GM12878 (cell line): ENCODE results near the gene TMEM263. TPM values are rescaled to one million over a fixed set of nuclear protein-coding genes. Genes with fewer than 3 reads are reported as not detected.

ENCODE experiments used
- ATAC-seq: fragments of 200-7000 bp; cut with Tn5 transposase; 3 replicates; pipeline ENCODE4 v1.9.1; 2020; ENCODE audit warnings: mild to moderate bottlenecking, moderate library complexity
- BruUV-seq: library from RNA; stranded (reverse); fragments of 400-500 nt; replicated peaks from 2 replicates; lab custom pipeline; 2021; lab: Mats Ljungman, UMichigan
- CTCF ChIA-PET: fragments of 300-600 bp; sonication (Branson Sonifier 250); formaldehyde crosslinking; extraction: SDS; loops from one replicate; lab custom pipeline; 2021; ENCODE audit warnings: inconsistent platforms; lab: Yijun Ruan, JAX
- POLR2A ChIA-PET: fragments of 350-600 bp; formaldehyde crosslinking; extraction: SDS; loops from one replicate; lab custom pipeline; 2021; ENCODE audit warnings: inconsistent platforms; lab: Charles Lee
- RAD21 ChIA-PET: fragments of 300-600 bp; sonication (Branson Sonifier 250); formaldehyde crosslinking; loops from one replicate; lab custom pipeline; 2023; ENCODE audit warnings: antibody characterized with exemption; ENCODE audit not compliant: unreplicated experiment; lab: Charles Lee
- SMC1A ChIA-PET: fragments of 300-600 bp; sonication (Branson Sonifier 250); formaldehyde crosslinking; loops from one replicate; lab custom pipeline; 2023; ENCODE audit not compliant: unreplicated experiment, uncharacterized antibody; lab: Charles Lee
- DNase-seq: peaks from one replicate; pipeline ENCODE4 v3.0.0-alpha.2; 2011; ENCODE audit warnings: low read depth, low spot score
- FAIRE-seq: peaks from 3 replicates; lab custom pipeline; 2011; peaks lifted over from hg19 to GRCh38; lab: Jason Lieb, UNC
- H2AFZ ChIP-seq: 2 replicates; pipeline ENCODE4 v1.6.0; 2011; ENCODE audit warnings: low read depth, low read length, control low read depth; ENCODE audit not compliant: control insufficient read depth
- H3K27ac ChIP-seq: 2 replicates; pipeline ENCODE4 v1.5.1; 2011; ENCODE audit warnings: control low read depth; ENCODE audit not compliant: control insufficient read depth, insufficient read depth
- H3K27me3 ChIP-seq, 2 experiments: replicated peaks in 1 of 2; 2 replicates each; pipeline versions ENCODE4 v1.6.0 to v1.6.1; 2011; ENCODE audit warnings: low read length in 1 of 2; ENCODE audit not compliant: control insufficient read depth in 2 of 2, insufficient read depth in 2 of 2
- H3K36me3 ChIP-seq, 2 experiments: 2 replicates each; pipeline ENCODE4 v1.5.1; 2011; ENCODE audit warnings: low read length in 1 of 2; ENCODE audit not compliant: control insufficient read depth in 2 of 2, insufficient read depth in 2 of 2
- H3K4me1 ChIP-seq: 2 replicates; pipeline ENCODE4 v1.6.1; 2011; ENCODE audit warnings: mild to moderate bottlenecking, low read length, moderate library complexity, mixed read lengths; ENCODE audit not compliant: control insufficient read depth, insufficient read depth
- H3K4me2 ChIP-seq: 2 replicates; pipeline ENCODE4 v1.6.0; 2011; ENCODE audit warnings: control low read depth; ENCODE audit not compliant: control insufficient read depth, insufficient read depth
- H3K4me3 ChIP-seq: fragments of 200-600 bp; sonication (generic); 2 replicates; pipeline ENCODE4 v1.5.1; 2016
- H3K79me2 ChIP-seq: 2 replicates; pipeline ENCODE4 v1.6.0; 2011; ENCODE audit warnings: low read length; ENCODE audit not compliant: control insufficient read depth, insufficient read depth
- H3K9ac ChIP-seq: 2 replicates; pipeline ENCODE4 v1.8.0; 2011; ENCODE audit warnings: low read length, control low read depth, mixed read lengths; ENCODE audit not compliant: control insufficient read depth, insufficient read depth
- H3K9me3 ChIP-seq: replicated peaks from 3 replicates; pipeline ENCODE4 v1.5.1; 2011; ENCODE audit warnings: mild to moderate bottlenecking, low read length; ENCODE audit not compliant: control insufficient read depth, insufficient read depth
- H4K20me1 ChIP-seq: 2 replicates; pipeline ENCODE4 v1.6.0; 2011; ENCODE audit not compliant: control insufficient read depth, insufficient read depth
- ATF7 ChIP-seq: fragments of 450-650 bp; IDR thresholded peaks from 2 replicates; pipeline ENCODE4 v1.6.1; 2016; ENCODE audit warnings: low read depth, mild to moderate bottlenecking
- BCL3 ChIP-seq: IDR thresholded peaks from 2 replicates; pipeline ENCODE4 v1.6.1; 2011; ENCODE audit warnings: borderline replicate concordance, low read depth, mild to moderate bottlenecking, moderate library complexity, low read length; ENCODE audit not compliant: insufficient read depth, poor library complexity, severe bottlenecking
- E2F8 ChIP-seq: fragments of 450-650 bp; IDR thresholded peaks from 2 replicates; pipeline ENCODE4 v1.6.1; 2018; ENCODE audit warnings: mild to moderate bottlenecking, low read depth, moderate library complexity; ENCODE audit not compliant: partially characterized antibody
- ELK1 ChIP-seq: IDR thresholded peaks from 2 replicates; pipeline ENCODE4 v1.6.1; 2012; ENCODE audit warnings: low read depth, low read length, improper control_type of control experiment
- EP300 ChIP-seq, 2 experiments: fragments of 150-350 bp in 1 of 2; IDR thresholded peaks; 2 replicates each; pipeline ENCODE4 v1.6.1; 2011 to 2012; ENCODE audit warnings: low read depth in 2 of 2, low read length in 2 of 2, borderline replicate concordance in 1 of 2, improper control_type of control experiment in 1 of 2, inconsistent platforms in 1 of 2; ENCODE audit not compliant: control insufficient read depth in 1 of 2
- GATAD2B ChIP-seq: fragments of 450-650 bp; conservative IDR thresholded peaks from 2 replicates; pipeline ENCODE4 v1.6.1; 2017; ENCODE audit warnings: low read depth, mild to moderate bottlenecking, moderate library complexity
- IRF4 ChIP-seq: IDR thresholded peaks from 2 replicates; pipeline ENCODE4 v1.6.1; 2011; ENCODE audit warnings: low read depth, low read length
- KLF5 ChIP-seq: fragments of 450-650 bp; IDR thresholded peaks from 2 replicates; pipeline ENCODE4 v1.6.1; 2014; ENCODE audit warnings: mild to moderate bottlenecking; ENCODE audit not compliant: partially characterized antibody
- NBN ChIP-seq: fragments of 450-650 bp; IDR thresholded peaks from 2 replicates; pipeline ENCODE4 v1.6.1; 2016
- PKNOX1 ChIP-seq: fragments of 450-650 bp; IDR thresholded peaks from 2 replicates; pipeline ENCODE4 v1.6.1; 2016; ENCODE audit warnings: mild to moderate bottlenecking
- RAD51 ChIP-seq: fragments of 450-650 bp; IDR thresholded peaks from 2 replicates; pipeline ENCODE4 v1.6.1; 2016; ENCODE audit warnings: moderate library complexity, mild to moderate bottlenecking, inconsistent platforms
- RELA ChIP-seq: fragments of 450-650 bp; IDR thresholded peaks from 2 replicates; pipeline ENCODE4 v1.8.0; 2014; ENCODE audit warnings: borderline replicate concordance; ENCODE audit not compliant: partially characterized antibody
- RFX5 ChIP-seq: IDR thresholded peaks from 2 replicates; pipeline ENCODE4 v1.6.1; 2011; ENCODE audit warnings: low read depth, low read length, improper control_type of control experiment
- RUNX3 ChIP-seq: IDR thresholded peaks from 2 replicates; pipeline ENCODE4 v1.6.1; 2012; ENCODE audit warnings: low read length, inconsistent platforms
- SMAD5 ChIP-seq: IDR thresholded peaks from 2 replicates; pipeline ENCODE4 v1.6.1; 2016; ENCODE audit warnings: antibody characterized with exemption, low read depth
- SMARCA5 ChIP-seq: fragments of 450-650 bp; IDR thresholded peaks from 2 replicates; pipeline ENCODE4 v1.6.1; 2017; ENCODE audit warnings: mild to moderate bottlenecking
- SMC3 ChIP-seq: IDR thresholded peaks from 2 replicates; pipeline ENCODE4 v1.6.1; 2011; ENCODE audit warnings: low read length, improper control_type of control experiment, borderline replicate concordance
- SREBF2 ChIP-seq: IDR thresholded peaks from 2 replicates; pipeline ENCODE4 v1.6.1; 2012; ENCODE audit warnings: mild to moderate bottlenecking, low read length
- ZSCAN29 ChIP-seq: fragments of 450-650 bp; IDR thresholded peaks from 2 replicates; pipeline ENCODE4 v1.6.1; 2017; ENCODE audit warnings: mild to moderate bottlenecking, moderate library complexity
- ZZZ3 ChIP-seq: IDR thresholded peaks from 2 replicates; pipeline ENCODE4 v1.6.1; 2011; ENCODE audit warnings: low read depth; ENCODE audit not compliant: control insufficient read depth, insufficient read length
- WGBS: methylation state at CpG from one replicate; pipeline ENCODE4 v1.1.6; 2016; ENCODE audit warnings: low lambda C conversion rate; ENCODE audit not compliant: insufficient replicate concordance, insufficient coverage; ENCODE audit errors: missing lambda C conversion rate; 5-methylcytosine and 5-hydroxymethylcytosine counted together
- in situ Hi-C: fragments of 300-500 bp; cut with MboI; formaldehyde crosslinking; loops from 9 replicates; pipeline ENCODE4 v1.14.3; 2018; ENCODE audit warnings: mixed read lengths
- intact Hi-C: fragments of 100-400 bp; cut with micrococcal nuclease; formaldehyde crosslinking; loops from one replicate; pipeline ENCODE4 v1.14.2; 2022; ENCODE audit not compliant: unreplicated experiment
- polyA plus RNA-seq, 11 experiments: library from polyadenylated mRNA; depleted of rRNA in 4 of 11; unstranded in 6 of 11; stranded (reverse) in 5 of 11; fragments of >200 nt; fragmentation: Nextera tagmentation in 4 of 11; fragmentation: Illumina TruSeq in 1 of 11; extraction: Ambion mirVana in 4 of 11; extraction: Trizol in 1 of 11; gene quantifications; 1 replicate in 1 of 11; 2 replicates in 10 of 11; pipeline versions ENCODE4 v1.2.1 to v1.2.3, GENCODE V29; 2011 to 2016; ENCODE audit warnings: inconsistent platforms in 2 of 11, missing spikeins in 2 of 11, low read depth in 1 of 11
- total RNA-seq, 4 experiments: library from RNA; depleted of rRNA in 3 of 4; stranded (reverse); fragments of >200 nt in 3 of 4; fragmentation: Illumina TruSeq in 1 of 4; extraction: Trizol in 1 of 4; gene quantifications; 2 replicates each; pipeline versions ENCODE4 v1.2.1 to v1.2.3, GENCODE V29; 2013 to 2021

Gene TMEM263
- total and polyA plus RNA-seq, 10 of the 15 experiments (the other 5 are each of a cell fraction or from before 2014, with no cell fraction given), result 15.4 to 41.3 (median 27.6) TPM

GRCh38 chr12:106974511-106974910 lies 18.8 kb downstream of the TMEM263 start:
- Histone ChIP-seq H3K4me3 (no peak overlapping the region), H3K27me3 (no peaks in the 10 kb centered on the region), H2AFZ (no peak overlapping the region), H3K9me3 (no peaks in the 10 kb centered on the region), H3K4me1 (peaks cover 5% of the 10 kb centered on the region; the same call in 1 of the 2 replicates), H3K9ac (no peak overlapping the region), H3K4me2 (peak overlapping the region; percentile 17; the same call in 1 of the 2 replicates), H4K20me1 (no peaks in the 10 kb centered on the region), H3K79me2 (no peaks in the 10 kb centered on the region; the same call in 1 of the 2 replicates), H3K27ac (no peak overlapping the region), H3K36me3 (peaks cover 0 to 8% of the 10 kb centered on the region in 2 experiments; a peak in 2 of 4 replicates)
- in situ Hi-C loops, result no loop called here
- BruUV-seq, result no TSS peak
- FAIRE-seq (peak; percentile 90), DNase-seq (no peak), ATAC-seq (peak; percentile 99)
- RAD21 ChIA-PET, result no interaction called here
- CTCF ChIA-PET, result no interaction called here
- POLR2A ChIA-PET, result no interaction called here
- SMC1A ChIA-PET, result interaction anchor here (1.3 kb wide), 1 partner anchor 10 kb away, joined by 4 read pairs; no protein-coding TSS in a partner anchor
- 41% methylated on average over 3 of the region's 3 CpGs for WGBS
- intact Hi-C loops, result no loop called here
- TF ChIP-seq RELA (no peak), NBN (no peak), BCL3 (no peak), SREBF2 (no peak), ATF7 (peak; percentile 39; the same call in 1 of the 2 replicates), ELK1 (peak; percentile 84), E2F8 (no peak), ZSCAN29 (no peak), SMAD5 (no peak), ZZZ3 (no peak), PKNOX1 (peak; percentile 66; the same call in 1 of the 2 replicates), SMC3 (no peak), EP300 (IDR thresholded peaks at IDR 0.05; ENCODE audit: borderline replicate concordance in 1 of 2, control insufficient read depth in 1 of 2, low read depth in 2 of 2, low read length in 2 of 2) (no peak; a peak in 1 of 4 replicates), SMARCA5 (no peak), KLF5 (no peak), RAD51 (peak; percentile 80), RFX5 (no peak), RUNX3 (peak; percentile 76), IRF4 (no peak), GATAD2B (no peak)
